AG09309 (cell line): ENCODE data around the gene TRIM9.

Experiments
- DNase-seq: peaks from one replicate; pipeline ENCODE4 v3.0.0-alpha.2; 2010; ENCODE audit warnings: low read depth
- H3K4me3 ChIP-seq: 2 replicates; pipeline ENCODE4 v1.5.1; 2011; ENCODE audit warnings: mild to moderate bottlenecking, low read depth, low read length, moderate library complexity; ENCODE audit not compliant: control insufficient read depth
- CTCF ChIP-seq: IDR thresholded peaks from 2 replicates; pipeline ENCODE4 v1.5.1; 2011; ENCODE audit warnings: mild to moderate bottlenecking, low read depth, low read length, inconsistent platforms; ENCODE audit not compliant: insufficient read depth, control insufficient read depth; ENCODE audit errors: missing control alignments

TRIM9 gene

GRCh38 chr14:51028361-51028760 lies 66.5 kb downstream of the TRIM9 start:
- no peak for TF ChIP-seq CTCF
- H3K4me3 ChIP-seq, result no peak overlapping the region
- no peak for DNase-seq

- no peak for TF ChIP-seq CTCF
- no peak overlapping the region for H3K4me3 ChIP-seq
- no peak for DNase-seq
Observed at GRCh38 chr14:51024377-51024776, 70.5 kb downstream of the TRIM9 start.

- DNase-seq, result no peak
- H3K4me3 ChIP-seq, result no peak overlapping the region
- TF ChIP-seq CTCF, result no peak
Observed at GRCh38 chr14:51023964-51024363, 70.9 kb downstream of the TRIM9 start.

GRCh38 chr14:51022769-51023168 lies 72.1 kb downstream of the TRIM9 start:
- no peak overlapping the region for H3K4me3 ChIP-seq
- no peak for DNase-seq
- no peak for TF ChIP-seq CTCF

- no peak overlapping the region for H3K4me3 ChIP-seq
- no peak for DNase-seq
- no peak for TF ChIP-seq CTCF
Observed at GRCh38 chr14:51020024-51020710, 74.7 kb downstream of the TRIM9 start.

- H3K4me3 ChIP-seq, result no peak overlapping the region
Observed at GRCh38 chr14:51019089-51019488, 75.8 kb downstream of the TRIM9 start.

More at GRCh38 chr14:51019089-51019488, 75.8 kb downstream of the TRIM9 start:
- TF ChIP-seq CTCF, result no peak
- DNase-seq, result no peak
